ACC112 (cell line): ENCODE data around the gene CHL1.

Experiments
- H2AFZ ChIP-seq: fragments of 200-600 bp; sonication (generic); one replicate; pipeline ENCODE4 v1.6.0; 2017; ENCODE audit warnings: antibody characterized with exemption, low read length; ENCODE audit not compliant: unreplicated experiment
- H3K27ac ChIP-seq: fragments of 200-600 bp; sonication (generic); 2 replicates; pipeline ENCODE4 v1.5.1; 2014; ENCODE audit warnings: low read depth, mild to moderate bottlenecking, antibody characterized with exemption, low read length, moderate library complexity
- H3K27me3 ChIP-seq: fragments of 200-600 bp; sonication (generic); 2 replicates; pipeline ENCODE4 v1.6.1; 2014; ENCODE audit warnings: mild to moderate bottlenecking, antibody characterized with exemption, low read length, moderate library complexity, mixed read lengths; ENCODE audit not compliant: insufficient read depth
- H3K36me3 ChIP-seq: fragments of 200-600 bp; sonication (generic); 2 replicates; pipeline ENCODE4 v1.6.1; 2016; ENCODE audit warnings: mild to moderate bottlenecking, antibody characterized with exemption, low read length, moderate library complexity, mixed read lengths; ENCODE audit not compliant: insufficient read depth
- H3K4me1 ChIP-seq: fragments of 200-600 bp; sonication (generic); one replicate; pipeline ENCODE4 v1.6.1; 2016; ENCODE audit warnings: low read length, mixed read lengths; ENCODE audit not compliant: insufficient read depth, unreplicated experiment, control insufficient read depth
- H3K4me3 ChIP-seq: fragments of 200-600 bp; sonication (generic); 2 replicates; pipeline ENCODE4 v1.5.1; 2014; ENCODE audit warnings: mild to moderate bottlenecking, low read depth, low read length
- H3K79me2 ChIP-seq: fragments of 200-600 bp; sonication (generic); one replicate; pipeline ENCODE4 v1.6.0; 2016; ENCODE audit warnings: low read length; ENCODE audit not compliant: control insufficient read depth, unreplicated experiment, insufficient read depth

Gene CHL1

GRCh38 chr3:256501-256900, 59.9 kb downstream of the CHL1 start:
- Histone ChIP-seq H2AFZ (no peak overlapping the region), H3K4me3 (no peak overlapping the region), H3K4me1 (peaks cover 14% of the 10 kb centered on the region), H3K27me3 (no peaks in the 10 kb centered on the region), H3K36me3 (no peaks in the 10 kb centered on the region), H3K79me2 (no peaks in the 10 kb centered on the region), H3K27ac (no peak overlapping the region)

GRCh38 chr3:257826-258225, 61.3 kb downstream of the CHL1 start:
- Histone ChIP-seq H3K27me3 (no peaks in the 10 kb centered on the region), H3K79me2 (no peaks in the 10 kb centered on the region), H3K4me3 (no peak overlapping the region), H3K36me3 (no peaks in the 10 kb centered on the region), H3K27ac (0 out of 2 replicates have a peak overlapping the region, but pooled peaks have one; percentile 23), H3K4me1 (peaks cover 14% of the 10 kb centered on the region), H2AFZ (no peak overlapping the region)

- H3K4me3 ChIP-seq: no peak overlapping the region
- 0 out of 2 replicates have a peak overlapping the region, but pooled peaks have one; percentile 18 for H3K27ac ChIP-seq
- H3K27me3 ChIP-seq: no peaks in the 10 kb centered on the region
- H2AFZ ChIP-seq: no peak overlapping the region
- H3K36me3 ChIP-seq: no peaks in the 10 kb centered on the region
- H3K79me2 ChIP-seq: no peaks in the 10 kb centered on the region
- H3K4me1 ChIP-seq: peaks cover 31% of the 10 kb centered on the region
Observed at GRCh38 chr3:260898-261297, 64.3 kb downstream of the CHL1 start.

GRCh38 chr3:263393-263792, 66.8 kb downstream of the CHL1 start:
- Histone ChIP-seq H3K36me3 (no peaks in the 10 kb centered on the region), H3K27ac (no peak overlapping the region), H2AFZ (no peak overlapping the region)

GRCh38 chr3:264394-265156, 68.0 kb downstream of the CHL1 start:
- peak overlapping the region; percentile 33; the same call in 1 of the 2 replicates for H3K4me3 ChIP-seq
- peak overlapping the region; percentile 85 for H3K27ac ChIP-seq
- H3K79me2 ChIP-seq: no peaks in the 10 kb centered on the region
- H3K27me3 ChIP-seq: no peaks in the 10 kb centered on the region
- H3K4me1 ChIP-seq: peaks cover 21% of the 10 kb centered on the region
- H2AFZ ChIP-seq: no peak overlapping the region
- no peaks in the 10 kb centered on the region for H3K36me3 ChIP-seq

More at GRCh38 chr3:263393-263792, 66.8 kb downstream of the CHL1 start:
- Histone ChIP-seq H3K4me1 (peaks cover 24% of the 10 kb centered on the region), H3K27me3 (no peaks in the 10 kb centered on the region), H3K79me2 (no peaks in the 10 kb centered on the region), H3K4me3 (no peak overlapping the region)

- Histone ChIP-seq H3K4me3 (no peak overlapping the region), H3K27me3 (no peaks in the 10 kb centered on the region), H3K79me2 (no peaks in the 10 kb centered on the region), H3K4me1 (peaks cover 17% of the 10 kb centered on the region), H2AFZ (no peak overlapping the region), H3K36me3 (no peaks in the 10 kb centered on the region), H3K27ac (no peak overlapping the region)
Observed at GRCh38 chr3:267101-267500, 70.5 kb downstream of the CHL1 start.

- Histone ChIP-seq H3K4me3 (no peak overlapping the region), H3K36me3 (no peaks in the 10 kb centered on the region), H3K4me1 (no peaks in the 10 kb centered on the region), H3K27me3 (no peaks in the 10 kb centered on the region), H2AFZ (no peak overlapping the region), H3K79me2 (no peaks in the 10 kb centered on the region), H3K27ac (no peak overlapping the region)
Observed at GRCh38 chr3:270688-271087, 74.1 kb downstream of the CHL1 start.

- no peaks in the 10 kb centered on the region for H3K27me3 ChIP-seq
- H3K36me3 ChIP-seq: no peaks in the 10 kb centered on the region
- H3K27ac ChIP-seq: no peak overlapping the region
- H3K79me2 ChIP-seq: no peaks in the 10 kb centered on the region
- H3K4me3 ChIP-seq: no peak overlapping the region
- no peaks in the 10 kb centered on the region for H3K4me1 ChIP-seq
- H2AFZ ChIP-seq: no peak overlapping the region
Observed at GRCh38 chr3:274927-275326, 78.4 kb downstream of the CHL1 start.

GRCh38 chr3:277873-278272, 81.3 kb downstream of the CHL1 start:
- Histone ChIP-seq H3K4me1 (no peaks in the 10 kb centered on the region), H2AFZ (no peak overlapping the region), H3K36me3 (no peaks in the 10 kb centered on the region), H3K27me3 (no peaks in the 10 kb centered on the region), H3K4me3 (no peak overlapping the region), H3K27ac (no peak overlapping the region), H3K79me2 (no peaks in the 10 kb centered on the region)

- H3K27me3 ChIP-seq: no peaks in the 10 kb centered on the region
- H2AFZ ChIP-seq: no peak overlapping the region
- H3K27ac ChIP-seq: no peak overlapping the region
- no peaks in the 10 kb centered on the region for H3K36me3 ChIP-seq
- H3K79me2 ChIP-seq: no peaks in the 10 kb centered on the region
- no peaks in the 10 kb centered on the region for H3K4me1 ChIP-seq
- no peak overlapping the region for H3K4me3 ChIP-seq
Observed at GRCh38 chr3:278300-279064, 81.9 kb downstream of the CHL1 start.

GRCh38 chr3:279325-279724, 82.8 kb downstream of the CHL1 start:
- H3K4me1 ChIP-seq: no peaks in the 10 kb centered on the region
- H2AFZ ChIP-seq: no peak overlapping the region
- no peaks in the 10 kb centered on the region for H3K79me2 ChIP-seq
- H3K36me3 ChIP-seq: no peaks in the 10 kb centered on the region
- H3K27ac ChIP-seq: no peak overlapping the region
- H3K4me3 ChIP-seq: no peak overlapping the region
- H3K27me3 ChIP-seq: no peaks in the 10 kb centered on the region
